GM21737 (cell line): ENCODE data around the gene PXK.
"Not testable (repeated sequence)": the region's sequence is repeated elsewhere in the genome, so short reads cannot be mapped to it uniquely, and the experiment has no call there.

Experiments used
- ATAC-seq: cut with Tn5 transposase; IDR thresholded peaks from one replicate; pipeline ENCODE4 v1.9.1; 2021; ENCODE audit warnings: mild to moderate bottlenecking, moderate library complexity; ENCODE audit not compliant: unreplicated experiment

The PXK gene

GRCh38 chr3:58332575-58333188 is at the start of gene PXK:
Gene PXK (plus strand): TSS chr3:58332892. CDS start chr3:58332989, 97 bp downstream.
- peak; percentile 86 for ATAC-seq

GRCh38 chr3:58285334-58285733 is 47.4 kb upstream of the PXK start:
- ATAC-seq, result no peak

- ATAC-seq, result no peak
Measured at GRCh38 chr3:58287354-58287753, 45.3 kb upstream of the PXK start.

GRCh38 chr3:58288011-58288728 is 44.5 kb upstream of the PXK start:
- no peak for ATAC-seq

- ATAC-seq, result not testable (repeated sequence)
Measured at GRCh38 chr3:58288964-58289613, 43.6 kb upstream of the PXK start.

- not testable (repeated sequence) for ATAC-seq
Measured at GRCh38 chr3:58290446-58290845, 42.2 kb upstream of the PXK start.

- ATAC-seq, result no peak
Measured at GRCh38 chr3:58291671-58292338, 40.9 kb upstream of the PXK start.

- no peak for ATAC-seq
Measured at GRCh38 chr3:58292866-58293265, 39.8 kb upstream of the PXK start.

- no peak for ATAC-seq
Measured at GRCh38 chr3:58293516-58293915, 39.2 kb upstream of the PXK start.

- no peak for ATAC-seq
Measured at GRCh38 chr3:58296269-58296668, 36.4 kb upstream of the PXK start.

GRCh38 chr3:58296843-58297242 is 35.8 kb upstream of the PXK start:
- no peak for ATAC-seq

- no peak for ATAC-seq
Measured at GRCh38 chr3:58298190-58298589, 34.5 kb upstream of the PXK start.

GRCh38 chr3:58299075-58299474 is 33.6 kb upstream of the PXK start:
- no peak for ATAC-seq

- ATAC-seq, result no peak
Measured at GRCh38 chr3:58299839-58300516, 32.7 kb upstream of the PXK start.

- ATAC-seq, result peak; percentile 83
Measured at GRCh38 chr3:58305882-58306711, 26.6 kb upstream of the PXK start, which contains the start of the genes HTD2 and RPP14. Gene HTD2 (plus strand): TSS chr3:58306520. CDS start chr3:58317614, 11,094 bp downstream. Gene RPP14 (plus strand): TSS chr3:58306245. CDS start chr3:58310330, 4,085 bp downstream.

- no peak for ATAC-seq
Measured at GRCh38 chr3:58307639-58308215, 25.0 kb upstream of the PXK start.

GRCh38 chr3:58308728-58309127 is 24.0 kb upstream of the PXK start:
- no peak for ATAC-seq

GRCh38 chr3:58317811-58318210 is 14.9 kb upstream of the PXK start:
- ATAC-seq, result no peak

GRCh38 chr3:58321791-58322190 is 10.9 kb upstream of the PXK start:
- ATAC-seq, result no peak

- no peak for ATAC-seq
Measured at GRCh38 chr3:58322793-58323192, 9.9 kb upstream of the PXK start.
